GM19351 (cell line): ENCODE measurements around the gene THBS2.
"Not testable (repeated sequence)": the region's sequence is repeated elsewhere in the genome, so short reads cannot be mapped to it uniquely, and the experiment has no call there.

Source experiments
- ATAC-seq: cut with Tn5 transposase; IDR thresholded peaks from one replicate; pipeline ENCODE4 v1.9.1; 2021; ENCODE audit warnings: mild to moderate bottlenecking, moderate library complexity; ENCODE audit not compliant: unreplicated experiment

THBS2 gene

GRCh38 chr6:169212897-169213813 is 40.5 kb downstream of the THBS2 start:
- ATAC-seq: peak; percentile 99

DNA sequence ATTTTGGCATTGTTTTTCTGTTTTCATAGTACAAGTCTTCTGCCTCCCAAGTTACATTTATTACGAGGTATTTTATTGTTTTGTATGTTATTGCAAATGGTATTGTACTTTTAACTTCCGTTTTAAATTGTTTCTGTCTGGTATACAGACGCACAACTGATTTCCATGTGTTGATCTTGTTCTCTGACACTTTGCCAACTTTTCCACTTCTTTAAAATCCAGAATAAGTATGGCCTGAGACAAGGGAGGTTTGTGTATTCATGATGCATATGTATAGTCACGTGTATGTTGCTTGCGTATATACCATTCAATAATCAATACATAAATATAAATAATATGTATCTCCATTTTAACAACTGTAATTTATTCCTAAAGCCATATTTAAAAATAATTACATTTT is 41.2 kb downstream of the THBS2 start:
- ATAC-seq: no peak

GRCh38 chr6:169211881-169212280 is 41.8 kb downstream of the THBS2 start:
- ATAC-seq: no peak

- no peak for ATAC-seq
Measured at GRCh38 chr6:169210611-169211010, 43.0 kb downstream of the THBS2 start.

- ATAC-seq: no peak
Measured at GRCh38 chr6:169208011-169208410, 45.6 kb downstream of the THBS2 start.

GRCh38 chr6:169207482-169207881 is 46.2 kb downstream of the THBS2 start:
- no peak for ATAC-seq

- ATAC-seq: no peak
Measured at GRCh38 chr6:169205176-169206160, 48.2 kb downstream of the THBS2 start.

GRCh38 chr6:169204167-169204566 is 49.5 kb downstream of the THBS2 start:
- no peak for ATAC-seq

- no peak for ATAC-seq
Measured at GRCh38 chr6:169201985-169202384, 51.7 kb downstream of the THBS2 start.

DNA sequence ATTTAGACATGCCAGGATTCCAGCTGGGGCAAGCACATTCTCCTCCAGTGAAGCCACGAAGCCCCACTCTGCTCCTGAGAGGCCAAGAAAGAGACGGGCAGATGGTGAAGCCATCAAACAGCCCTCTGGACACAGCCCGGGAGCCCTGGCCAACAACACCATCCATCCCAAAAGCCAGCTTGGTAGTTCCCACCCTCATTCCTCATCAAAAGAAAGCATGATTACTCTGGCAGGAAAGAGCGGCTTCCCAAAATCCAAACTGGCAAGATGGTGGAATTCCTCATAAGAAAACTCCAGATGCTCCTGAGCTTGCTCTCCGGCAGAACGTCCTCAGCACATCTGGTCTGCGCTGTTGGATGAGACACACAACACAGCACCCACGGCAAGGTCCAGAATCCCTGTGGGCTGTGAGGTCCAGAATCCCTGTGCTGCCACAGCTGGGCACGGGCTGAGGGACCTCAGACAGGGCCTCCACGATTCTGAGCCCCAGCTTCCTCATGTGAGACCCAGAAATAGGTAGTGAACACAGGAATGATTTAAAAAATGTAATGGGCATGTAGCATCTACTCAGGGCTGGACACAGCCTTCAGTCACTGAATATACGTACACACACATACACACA is 52.6 kb downstream of the THBS2 start:
- ATAC-seq: no peak

GRCh38 chr6:169199625-169200335 is 53.9 kb downstream of the THBS2 start:
- ATAC-seq: no peak

GRCh38 chr6:169198885-169199284 is 54.8 kb downstream of the THBS2 start:
- no peak for ATAC-seq

- ATAC-seq: not testable (repeated sequence)
Measured at GRCh38 chr6:169197929-169198328, 55.7 kb downstream of the THBS2 start.

GRCh38 chr6:169196279-169196678 is 57.4 kb downstream of the THBS2 start:
- ATAC-seq: not testable (repeated sequence)

- no peak for ATAC-seq
Measured at GRCh38 chr6:169194737-169195136, 58.9 kb downstream of the THBS2 start.

- no peak for ATAC-seq
Measured at GRCh38 chr6:169190970-169191369, 62.7 kb downstream of the THBS2 start.

DNA sequence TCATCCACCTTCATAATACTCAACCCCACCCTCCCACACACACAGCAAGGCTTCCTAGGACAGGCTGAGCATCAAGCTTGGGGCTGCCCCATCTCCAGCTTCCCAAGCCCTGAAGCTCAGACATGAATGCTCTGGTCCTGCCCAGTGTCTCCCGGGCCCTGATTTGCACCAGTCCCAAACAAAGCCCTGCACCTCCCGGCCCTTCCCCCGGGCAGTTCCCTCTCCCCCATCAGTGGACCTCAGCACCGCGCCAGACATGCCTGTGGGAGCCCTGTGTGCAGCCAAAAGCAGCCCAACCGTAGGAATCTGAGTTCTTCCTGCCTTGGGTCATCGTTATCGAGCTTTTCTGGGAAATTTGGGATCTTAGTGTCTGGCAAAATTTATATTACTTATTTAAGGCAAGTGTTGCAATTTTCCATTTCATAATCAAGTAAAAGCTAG is 63.5 kb downstream of the THBS2 start:
- ATAC-seq: no peak

- no peak for ATAC-seq
Measured at GRCh38 chr6:169189686-169190085, 64.0 kb downstream of the THBS2 start.

DNA sequence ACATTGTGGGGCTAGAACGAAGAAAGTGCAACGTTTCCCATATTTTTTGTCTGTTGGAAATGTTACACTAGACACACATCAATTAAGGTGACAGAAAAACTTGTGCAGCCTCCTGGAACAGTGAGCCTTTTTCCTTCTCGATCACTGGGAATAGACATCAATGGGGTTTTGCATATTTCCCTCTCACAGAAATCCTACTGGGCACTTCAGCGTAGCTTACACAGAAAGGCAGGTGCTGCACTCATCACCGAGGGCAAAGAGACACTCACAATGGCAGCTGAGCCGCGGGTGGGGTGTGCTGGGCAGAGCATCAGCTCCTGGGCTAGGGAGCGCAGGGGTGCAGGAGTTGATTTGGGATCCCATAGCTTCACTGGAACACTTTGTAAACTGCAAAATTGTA is 64.5 kb downstream of the THBS2 start:
- ATAC-seq: no peak

DNA sequence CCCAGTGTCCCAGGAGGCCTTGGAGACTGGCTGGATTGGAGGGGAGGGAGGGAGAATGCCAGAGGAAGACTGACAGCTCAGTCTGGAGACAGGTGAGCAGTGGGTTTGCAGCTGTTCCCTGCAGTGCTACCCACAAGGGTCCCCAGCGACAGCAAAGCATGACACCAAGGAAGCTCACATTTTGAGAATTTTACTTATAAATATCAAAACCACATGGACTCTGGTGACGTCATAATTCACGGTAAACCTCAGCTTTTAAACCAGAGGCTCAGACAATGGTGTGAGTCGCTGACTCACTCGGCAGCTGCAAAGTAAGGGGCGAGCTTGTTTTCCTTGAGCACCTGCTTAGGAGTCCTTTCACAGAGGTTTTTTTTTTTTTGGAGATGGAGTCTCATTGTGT is 65.2 kb downstream of the THBS2 start:
- no peak for ATAC-seq
